MCF 10A (cell line): Measurements from ENCODE around the gene ATG16L2. TPM values are rescaled to one million over a fixed set of nuclear protein-coding genes. Genes with fewer than 3 reads are reported as not detected.

Source experiments
- BruUV-seq: library from RNA; stranded (reverse); fragments of 400-500 nt; replicated peaks from 2 replicates; lab custom pipeline; 2021; lab: Mats Ljungman, UMichigan
- CTCF ChIA-PET: fragments of 300-600 bp; sonication (Branson Sonifier 250); formaldehyde crosslinking; extraction: SDS; loops from one replicate; lab custom pipeline; 2021; ENCODE audit warnings: antibody characterized with exemption, inconsistent platforms; lab: Yijun Ruan, JAX
- POLR2A ChIA-PET: fragments of 300-600, 350-650 bp; sonication (Branson Sonifier 250); formaldehyde crosslinking; extraction: SDS; loops from one replicate; lab custom pipeline; 2020; ENCODE audit warnings: antibody characterized with exemption, inconsistent platforms; lab: Yijun Ruan, JAX
- DNase-seq: peaks from one replicate; pipeline ENCODE4 v3.0.0-alpha.2; 2018; ENCODE audit not compliant: unreplicated experiment
- H3K27ac Mint-ChIP-seq: one replicate; pipeline ENCODE4 v1.8.0; 2022; ENCODE audit warnings: mild to moderate bottlenecking, low read depth, mixed read lengths; ENCODE audit not compliant: unreplicated experiment
- H3K27me3 Mint-ChIP-seq: one replicate; pipeline ENCODE4 v1.8.0; 2022; ENCODE audit warnings: mixed read lengths; ENCODE audit not compliant: insufficient read depth, unreplicated experiment
- H3K36me3 Mint-ChIP-seq: one replicate; pipeline ENCODE4 v1.8.0; 2022; ENCODE audit warnings: mild to moderate bottlenecking, moderate library complexity, mixed read lengths; ENCODE audit not compliant: insufficient read depth, unreplicated experiment
- H3K4me1 Mint-ChIP-seq: one replicate; pipeline ENCODE4 v1.8.0; 2022; ENCODE audit warnings: mixed read lengths; ENCODE audit not compliant: insufficient read depth, unreplicated experiment
- H3K4me3 Mint-ChIP-seq: one replicate; pipeline ENCODE4 v1.8.0; 2022; ENCODE audit warnings: mild to moderate bottlenecking, moderate library complexity, mixed read lengths; ENCODE audit not compliant: unreplicated experiment
- H3K9me3 Mint-ChIP-seq: one replicate; pipeline ENCODE4 v1.8.0; 2022; ENCODE audit warnings: mixed read lengths; ENCODE audit not compliant: unreplicated experiment
- CTCF ChIP-seq: fragments of 200-600 bp; IDR thresholded peaks from one replicate; pipeline ENCODE4 v1.8.0; 2022; ENCODE audit warnings: antibody characterized with exemption, mild to moderate bottlenecking; ENCODE audit not compliant: unreplicated experiment
- intact Hi-C: fragments of 100-400 bp; cut with micrococcal nuclease; formaldehyde crosslinking; loops from 2 replicates; pipeline ENCODE4 v1.14.1; 2022
- total RNA-seq: library from RNA; stranded (reverse); gene quantifications from 2 replicates; pipeline ENCODE4 v1.2.3, GENCODE V29; 2022

ATG16L2 gene
- total RNA-seq, 1 experiment from 2014 or later = 11.2 TPM

DNA sequence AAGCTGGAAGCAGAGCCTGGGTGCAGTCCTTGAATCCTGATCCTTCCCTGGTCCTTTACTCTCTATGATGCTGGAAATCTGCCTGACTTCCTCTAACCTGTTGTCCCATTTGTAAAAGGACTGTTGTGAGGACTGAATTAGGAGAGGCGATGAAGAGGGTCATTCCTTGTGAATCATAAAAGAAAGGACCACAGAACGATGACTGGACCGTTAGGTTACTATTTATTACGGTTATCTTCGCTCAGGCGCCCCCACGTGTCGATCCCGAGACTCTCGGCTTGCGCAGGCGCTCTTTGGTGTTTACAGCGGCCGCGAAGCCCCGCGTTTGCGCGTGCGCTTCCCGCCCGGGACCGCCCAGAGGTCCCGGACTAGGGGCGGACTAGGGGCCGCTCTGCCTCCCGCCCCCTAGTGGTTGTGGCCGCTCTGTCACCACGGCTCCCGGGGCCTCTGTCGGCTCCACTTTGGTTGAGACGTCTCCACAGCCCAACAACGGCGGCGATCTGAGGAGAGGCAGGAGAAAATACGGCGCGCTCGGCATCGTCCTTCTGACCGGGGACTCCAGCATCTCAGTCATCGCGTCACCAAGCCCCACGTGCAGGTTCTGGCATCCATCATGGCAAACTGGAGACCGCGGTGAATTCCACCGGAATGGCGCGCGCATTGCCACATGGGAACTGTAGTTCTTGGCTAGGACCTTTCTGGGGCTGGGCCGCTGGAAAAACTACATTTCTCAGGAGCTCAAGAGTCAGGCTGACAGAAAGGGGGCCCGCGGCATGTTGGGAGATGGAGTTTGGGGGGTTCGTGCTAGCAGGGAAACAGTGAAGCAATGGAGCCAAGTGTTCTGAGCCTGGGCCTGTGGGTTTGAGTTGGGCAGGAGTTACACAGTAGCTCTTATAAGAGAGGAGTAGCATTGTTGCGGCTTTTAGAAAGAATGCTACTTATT is 20.5 kb upstream of the ATG16L2 start, which contains the start of gene STARD10:
Gene STARD10, minus strand, starts transcription at position 623 of the 943 bp plus-strand sequence. CDS start 12,866 bp downstream, outside the sequence.
- Mint-ChIP-seq H3K4me3 (peak within 1 kb of the TSS; percentile 89), H3K27ac (peak within 1 kb of the TSS; percentile 97), H3K9me3 (no peaks in the 10 kb centered on the region), H3K36me3 (no peaks in the 10 kb centered on the region), H3K4me1 (peaks cover 17% of the 10 kb centered on the region), H3K27me3 (no peaks in the 10 kb centered on the region)
- peak; percentile 96 for DNase-seq
- TSS peak; percentile 63 for BruUV-seq
- ChIA-PET CTCF (interaction anchor here (0.5 to 3.9 kb wide), 49 partner anchors 9 to 606 kb away, joined by 3 to 85 read pairs (median 4); partner anchors contain the start of gene ATG16L2), POLR2A (interaction anchor here (0.8 to 3.4 kb wide), 11 partner anchors 8 to 74 kb away, joined by 3 to 57 read pairs (median 5); partner anchors contain the start of gene ATG16L2)
- intact Hi-C loops = loop anchor here (1.0 kb wide), 2 partner anchors 68 to 109 kb away; no protein-coding TSS in a partner anchor
- TF ChIP-seq CTCF = peak; percentile 93

- ChIA-PET CTCF (no interaction called here), POLR2A (interaction anchor here (0.6 to 1.4 kb wide), 3 partner anchors 14 to 76 kb away, joined by 3 to 5 read pairs (median 3); no protein-coding TSS in a partner anchor)
- Mint-ChIP-seq H3K36me3 (no peaks in the 10 kb centered on the region), H3K4me1 (peaks cover 12% of the 10 kb centered on the region), H3K27ac (peak overlapping the region; percentile 17), H3K9me3 (no peaks in the 10 kb centered on the region), H3K4me3 (no peak overlapping the region), H3K27me3 (no peaks in the 10 kb centered on the region)
- BruUV-seq = no TSS peak
- intact Hi-C loops = no loop called here
- no peak for TF ChIP-seq CTCF
- DNase-seq = no peak
Measured at GRCh38 chr11:72798361-72798760, 15.8 kb upstream of the ATG16L2 start.

DNA sequence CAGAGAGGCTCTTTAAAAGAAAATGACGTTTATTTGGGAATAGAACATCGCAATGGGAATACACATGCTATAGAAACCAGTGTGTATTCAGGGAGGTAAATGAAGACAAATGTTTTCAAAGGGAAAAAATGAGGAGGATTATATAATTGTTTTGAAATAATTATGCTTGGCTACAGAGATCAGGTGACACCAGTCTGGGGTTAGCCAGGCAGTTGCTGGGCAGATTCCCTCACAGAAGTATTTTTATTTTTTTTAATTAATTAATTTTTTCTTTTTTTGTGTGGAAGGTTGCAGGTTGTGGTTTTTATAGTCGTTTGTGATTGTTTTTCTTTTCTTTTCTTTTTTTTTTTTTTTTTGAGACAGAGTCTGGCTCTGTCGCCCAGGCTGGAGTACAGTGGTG is 14.8 kb upstream of the ATG16L2 start:
- Mint-ChIP-seq H3K27me3 (no peaks in the 10 kb centered on the region), H3K4me1 (peaks cover 4% of the 10 kb centered on the region), H3K9me3 (no peaks in the 10 kb centered on the region), H3K27ac (no peak overlapping the region), H3K4me3 (no peak overlapping the region), H3K36me3 (no peaks in the 10 kb centered on the region)
- no peak for TF ChIP-seq CTCF
- POLR2A ChIA-PET = no interaction called here
- CTCF ChIA-PET = no interaction called here
- no peak for DNase-seq
- no TSS peak for BruUV-seq
- intact Hi-C loops = no loop called here

- POLR2A ChIA-PET = interaction anchor here (1.0 to 1.4 kb wide), 3 partner anchors 8 to 309 kb away, joined by 3 to 5 read pairs (median 4); partner anchors contain the start of gene STARD10
- TF ChIP-seq CTCF = no peak
- Mint-ChIP-seq H3K9me3 (no peaks in the 10 kb centered on the region), H3K27ac (no peak overlapping the region), H3K4me1 (no peaks in the 10 kb centered on the region), H3K36me3 (no peaks in the 10 kb centered on the region), H3K27me3 (no peaks in the 10 kb centered on the region), H3K4me3 (no peak overlapping the region)
- CTCF ChIA-PET = interaction anchor here (0.6 to 2.0 kb wide), 5 partner anchors 8 to 173 kb away, joined by 3 to 12 read pairs (median 4); partner anchors contain the start of gene STARD10
- intact Hi-C loops = no loop called here
- DNase-seq = no peak
- no TSS peak for BruUV-seq
Measured at GRCh38 chr11:72802822-72803221, 11.4 kb upstream of the ATG16L2 start.
